HG03097 (cell line): ENCODE data around the gene FTO.

Source experiments
- ATAC-seq: cut with Tn5 transposase; IDR thresholded peaks from one replicate; pipeline ENCODE4 v1.9.1; 2021; ENCODE audit not compliant: unreplicated experiment, low FRiP score

Gene FTO

DNA sequence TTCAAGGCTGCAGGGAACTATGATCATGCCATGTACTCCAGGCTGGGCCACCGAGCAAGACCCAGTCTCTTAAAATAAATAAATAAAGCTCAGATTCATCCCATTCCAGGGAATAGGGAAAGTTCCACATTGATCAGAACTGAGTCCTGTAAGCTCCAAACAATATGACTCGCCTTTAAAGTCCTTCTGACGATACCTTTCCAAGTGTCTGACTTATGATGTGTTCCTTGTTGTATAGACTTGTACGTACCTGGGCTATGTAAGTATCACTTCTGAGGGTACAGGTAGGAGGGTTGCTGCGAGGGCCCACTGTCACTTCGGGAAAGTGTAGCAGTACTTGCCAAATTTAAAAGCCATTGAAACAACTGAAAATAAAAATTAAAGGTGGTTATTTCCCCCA lies 329.8 kb downstream of the FTO start:
- no peak for ATAC-seq

DNA sequence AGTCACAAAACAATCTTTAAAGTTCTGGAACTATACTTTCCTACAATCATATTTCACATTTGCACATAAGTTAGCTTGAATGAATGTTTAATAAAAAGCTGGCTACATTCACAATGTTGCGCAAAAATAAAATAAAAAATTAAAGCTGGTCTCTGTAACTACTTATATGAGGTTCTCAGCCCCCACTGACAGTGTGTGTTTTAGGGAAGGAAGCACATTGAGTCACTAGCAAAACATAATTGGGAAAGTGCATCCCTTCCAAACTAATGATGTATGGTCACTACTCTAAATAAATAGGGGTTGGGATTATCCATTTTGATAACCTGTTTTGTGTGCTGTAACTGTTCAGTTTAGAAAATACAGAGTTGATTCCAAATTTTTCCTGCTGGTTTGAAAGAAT lies 330.7 kb downstream of the FTO start:
- no peak for ATAC-seq

DNA sequence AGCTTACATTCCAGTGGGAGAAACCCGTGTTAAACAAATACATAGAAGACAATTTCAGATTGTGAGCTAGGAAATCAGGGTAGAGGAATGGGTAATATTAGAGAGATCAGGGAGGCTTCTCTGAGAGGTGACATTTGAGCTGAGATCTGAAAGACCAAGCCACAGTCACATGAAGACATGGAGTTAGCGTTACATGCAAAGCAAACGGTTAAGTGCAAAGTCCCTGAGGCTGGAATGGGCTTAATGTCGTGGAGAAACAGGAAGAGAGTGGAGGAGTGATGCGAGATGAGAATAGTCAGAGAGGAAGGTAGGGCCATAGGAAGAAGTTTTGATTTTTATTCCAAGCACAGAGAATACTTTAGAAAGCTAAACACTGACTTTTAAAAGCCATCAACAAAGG lies 336.5 kb downstream of the FTO start:
- no peak for ATAC-seq

DNA sequence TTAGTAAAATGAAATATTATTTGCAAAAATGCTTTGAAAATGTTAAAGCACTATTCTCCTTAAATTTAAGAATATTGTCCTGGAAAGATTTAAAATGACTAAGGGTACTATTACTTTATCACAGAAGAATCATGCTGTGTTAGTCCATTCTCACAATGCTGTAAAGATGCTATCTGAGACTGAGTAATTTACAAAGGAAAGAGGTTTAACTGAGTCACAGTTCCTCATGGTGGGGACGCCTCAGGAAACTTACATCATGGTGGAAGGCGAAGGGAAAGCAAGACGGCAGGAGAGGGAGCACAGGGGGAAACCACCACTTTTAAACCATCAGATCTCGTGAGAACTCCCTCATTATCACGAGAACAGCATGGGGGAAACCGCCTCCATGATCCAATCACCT lies 337.0 kb downstream of the FTO start:
- no peak for ATAC-seq

DNA sequence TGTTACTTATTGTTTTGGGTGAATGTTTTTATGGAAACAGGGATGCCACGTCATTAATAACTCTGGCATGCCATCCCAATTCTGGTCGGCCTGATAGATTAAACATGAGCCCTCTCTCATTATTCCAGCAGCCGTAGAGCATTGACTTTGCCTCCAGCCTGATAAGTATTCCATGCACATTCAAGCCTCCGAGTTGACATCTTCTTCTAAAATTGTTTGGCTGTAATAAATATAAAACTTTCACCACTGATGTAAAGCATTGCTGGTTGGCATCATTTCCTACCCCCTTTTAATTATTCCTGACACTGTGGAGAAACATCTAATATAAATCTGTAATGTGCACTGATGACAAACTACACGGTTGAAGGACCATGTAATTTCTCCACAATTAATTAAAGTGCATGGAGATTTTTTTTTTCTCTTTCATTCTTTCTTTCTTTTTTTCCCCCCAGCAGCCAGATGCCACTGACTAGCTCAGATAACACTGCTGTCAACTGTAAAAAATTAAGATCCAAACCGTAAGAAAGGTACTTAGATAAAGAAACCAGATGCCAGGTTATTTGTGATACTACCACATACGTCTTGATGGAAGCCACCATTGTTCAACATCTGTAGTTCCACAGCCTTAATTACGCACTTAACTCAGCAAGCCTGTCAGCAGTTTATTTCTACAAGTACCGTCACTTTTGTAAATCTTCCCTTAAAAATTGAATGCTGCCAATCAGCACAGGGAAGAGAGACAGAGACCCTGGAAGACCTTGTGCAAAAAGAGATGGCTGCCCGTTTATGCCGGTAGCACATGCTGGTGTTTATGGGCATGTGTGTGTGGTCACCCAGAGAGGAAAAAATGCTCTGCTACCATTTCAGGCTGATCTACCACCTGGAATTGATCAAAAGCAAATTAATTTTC lies 344.9 kb downstream of the FTO start:
- ATAC-seq: no peak

DNA sequence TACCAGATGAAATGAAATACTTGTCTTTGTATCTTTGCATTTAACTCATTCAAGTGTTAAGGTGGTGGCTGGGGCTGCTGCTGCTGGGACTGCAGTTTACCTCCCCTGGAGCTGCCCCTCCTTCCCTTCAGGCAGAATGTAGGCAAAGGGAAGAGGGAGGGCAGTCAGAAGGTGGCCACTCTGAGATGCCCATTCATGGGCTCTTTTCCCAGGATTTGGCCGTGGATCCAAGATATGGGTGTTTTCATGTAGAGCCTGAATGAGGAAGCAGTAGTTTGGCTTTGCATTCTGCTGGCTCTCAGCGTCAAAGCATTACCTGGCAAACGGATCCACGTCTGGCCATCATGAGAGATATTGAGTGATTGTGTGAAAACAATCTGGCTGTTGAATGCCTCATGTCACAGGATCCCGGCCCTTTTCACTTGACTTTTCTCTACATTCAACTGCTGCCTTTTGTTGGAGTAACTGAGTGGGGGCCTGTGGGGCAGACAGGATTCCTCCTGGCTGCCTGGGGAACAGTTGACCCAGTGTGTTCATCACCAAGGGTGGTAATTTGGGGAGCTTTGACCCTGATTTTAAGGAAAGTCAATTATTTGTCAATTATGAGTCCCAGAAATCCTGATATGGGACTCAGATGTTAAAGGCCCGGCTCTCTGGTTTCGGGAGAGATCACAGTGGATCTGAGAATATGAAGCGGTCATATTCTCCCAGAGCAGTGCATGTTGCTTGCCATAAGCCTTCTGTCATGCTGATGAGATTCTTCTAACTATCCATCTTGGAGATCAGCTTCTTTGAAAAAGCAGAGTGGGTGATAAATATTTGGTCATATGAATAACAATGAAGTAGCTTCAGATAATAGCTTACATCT lies 345.9 kb downstream of the FTO start:
- no peak for ATAC-seq

DNA sequence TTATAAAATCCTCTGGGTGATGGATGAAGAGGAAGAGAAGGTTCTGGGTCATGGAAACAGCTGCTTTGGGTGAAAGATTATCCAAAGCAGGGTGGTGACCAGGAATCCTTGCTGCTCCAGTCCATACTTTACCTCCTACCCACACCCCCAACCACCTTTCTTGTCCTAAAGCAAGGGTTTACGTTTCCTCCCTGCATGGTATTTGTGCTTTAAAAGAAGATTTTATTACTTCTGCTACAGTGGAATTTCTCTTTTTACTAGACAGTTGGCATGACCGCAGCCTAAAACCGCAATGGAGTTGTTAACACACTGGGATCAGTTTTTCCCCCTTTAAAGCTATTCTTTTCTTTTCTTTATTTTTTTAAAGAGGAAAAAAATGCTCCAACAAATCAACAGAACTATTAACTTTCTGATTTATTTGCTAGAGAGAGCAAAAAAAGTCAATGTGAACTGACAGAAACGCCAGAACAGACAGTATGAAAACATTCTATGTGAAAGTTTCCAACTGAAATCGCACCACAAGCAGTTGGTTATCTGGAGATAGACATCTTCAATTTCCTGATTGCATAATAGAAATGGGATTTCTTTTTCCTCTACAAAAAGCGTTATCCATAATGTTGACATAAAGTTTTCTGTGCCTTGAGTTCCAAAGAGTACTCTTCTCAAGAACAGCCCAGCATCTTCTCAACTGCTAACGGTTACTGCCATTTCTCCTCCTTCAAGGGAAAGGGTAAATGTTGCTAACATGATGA lies 346.7 kb downstream of the FTO start:
- ATAC-seq: no peak

DNA sequence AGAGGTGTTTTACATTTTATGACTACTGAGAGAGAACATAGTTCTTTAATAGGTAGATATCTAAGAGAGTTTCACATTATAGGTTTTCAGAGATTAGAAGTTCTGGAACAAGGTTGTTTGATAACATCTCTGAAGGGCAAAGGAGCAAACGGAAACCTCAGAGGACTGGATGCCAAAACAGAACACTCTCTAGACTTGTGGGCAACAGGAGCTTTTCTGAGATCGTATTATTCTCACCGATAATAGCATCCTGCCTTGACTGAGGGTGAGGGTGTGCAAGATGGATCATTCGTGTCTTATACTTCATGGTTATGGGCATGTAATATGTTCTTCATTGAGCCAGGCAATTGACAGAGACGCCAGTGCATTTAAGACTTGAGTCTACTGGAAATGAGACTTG lies 347.9 kb downstream of the FTO start:
- no peak for ATAC-seq

DNA sequence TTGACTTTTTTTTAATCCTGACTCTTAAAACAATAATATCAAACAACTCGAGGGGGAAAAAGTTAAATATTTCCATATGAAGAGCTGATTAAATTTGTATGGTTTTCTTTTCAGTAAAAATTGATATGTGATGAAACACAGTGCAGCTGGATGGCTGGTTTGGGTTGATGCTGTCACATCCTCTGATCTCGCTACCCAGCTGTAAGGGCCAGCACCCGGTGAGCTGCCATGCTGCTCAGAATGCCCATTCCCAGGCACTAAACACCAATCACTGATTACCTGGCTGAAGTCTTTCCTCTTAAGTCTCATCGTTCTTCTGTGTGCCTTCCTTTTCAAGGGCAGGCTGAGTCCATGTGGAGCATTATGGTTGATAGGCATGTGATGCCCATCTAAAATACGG lies 348.3 kb downstream of the FTO start:
- ATAC-seq: no peak

DNA sequence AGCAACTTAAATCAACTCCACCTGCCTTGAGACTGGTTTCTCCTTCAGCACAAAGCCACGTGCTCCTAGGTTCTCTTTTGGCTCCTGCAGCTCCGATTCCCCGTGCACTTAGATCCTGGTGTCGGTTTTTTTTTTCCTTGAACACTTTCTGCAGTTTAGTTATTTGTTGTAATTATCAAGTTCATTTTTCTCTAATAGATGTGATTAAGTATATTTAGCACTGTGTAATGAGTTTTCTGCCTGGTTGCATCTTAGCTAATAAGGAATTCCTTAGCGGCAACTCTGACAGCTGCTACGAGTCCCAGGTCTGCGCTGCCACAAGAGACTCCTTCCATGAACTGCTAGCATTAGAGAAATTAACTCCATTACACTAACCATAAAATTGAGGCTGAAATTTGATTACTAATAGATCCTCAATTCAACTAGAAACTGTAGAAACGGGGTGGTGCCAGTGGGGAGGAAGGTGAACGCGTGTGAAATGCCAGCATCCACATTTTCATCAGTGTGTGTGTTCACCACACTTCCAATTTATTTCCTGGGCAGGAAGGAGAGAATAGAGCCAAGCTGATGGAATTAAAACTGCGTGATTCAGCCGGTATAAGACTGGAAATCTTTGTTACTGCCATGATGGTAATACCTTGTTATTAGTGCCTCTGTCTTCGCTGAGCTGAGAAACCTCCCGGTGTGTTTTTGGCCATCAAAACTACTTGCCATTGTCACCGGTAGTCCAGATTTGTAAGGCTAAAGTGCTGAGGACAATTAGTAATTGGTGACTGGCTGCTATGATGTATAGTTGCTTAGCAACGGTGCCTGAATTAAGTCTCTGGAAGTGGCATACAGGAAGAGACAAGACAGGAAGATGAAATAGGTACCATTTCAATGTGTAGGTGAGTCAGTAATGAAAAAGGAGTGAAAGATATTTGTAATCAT lies 350.2 kb downstream of the FTO start:
- ATAC-seq: no peak

DNA sequence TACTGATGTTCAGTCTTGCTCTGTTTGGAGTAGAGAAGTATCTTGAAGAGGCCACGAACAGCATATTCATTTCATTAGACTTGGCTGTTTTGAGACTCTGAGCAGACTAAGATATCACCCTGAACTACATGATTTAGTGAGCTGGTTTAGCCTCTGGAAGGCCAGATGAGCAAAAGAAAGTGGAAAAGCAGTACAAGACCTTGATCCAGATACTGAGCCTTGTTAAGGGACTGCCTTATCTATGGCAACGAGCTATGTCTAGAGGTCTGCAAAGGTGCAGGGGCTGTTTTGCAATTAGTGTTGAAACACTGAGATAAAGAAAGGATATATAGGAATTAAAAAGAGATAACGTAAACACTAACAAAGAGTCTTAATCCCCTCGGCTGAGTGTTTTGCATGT lies 351.2 kb downstream of the FTO start:
- ATAC-seq: no peak

DNA sequence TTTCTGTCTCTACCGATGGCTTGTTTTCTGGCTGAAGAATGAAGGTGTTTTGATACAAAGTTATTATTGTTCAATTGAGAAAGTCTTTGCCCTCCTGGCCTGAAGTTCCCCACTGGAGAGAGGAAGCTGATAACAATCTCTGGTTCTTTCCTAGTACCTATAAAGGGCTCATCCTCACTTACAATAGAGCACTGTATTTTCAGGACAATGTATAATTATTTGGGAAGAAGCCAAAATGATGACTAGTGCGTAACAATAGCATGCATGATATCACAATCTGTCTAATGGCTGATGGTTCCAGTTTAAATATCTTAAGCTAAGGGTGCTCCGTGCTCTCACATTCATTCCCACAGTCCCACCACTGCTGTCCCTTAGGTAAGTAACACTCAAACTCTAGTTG lies 351.9 kb downstream of the FTO start:
- ATAC-seq: no peak

DNA sequence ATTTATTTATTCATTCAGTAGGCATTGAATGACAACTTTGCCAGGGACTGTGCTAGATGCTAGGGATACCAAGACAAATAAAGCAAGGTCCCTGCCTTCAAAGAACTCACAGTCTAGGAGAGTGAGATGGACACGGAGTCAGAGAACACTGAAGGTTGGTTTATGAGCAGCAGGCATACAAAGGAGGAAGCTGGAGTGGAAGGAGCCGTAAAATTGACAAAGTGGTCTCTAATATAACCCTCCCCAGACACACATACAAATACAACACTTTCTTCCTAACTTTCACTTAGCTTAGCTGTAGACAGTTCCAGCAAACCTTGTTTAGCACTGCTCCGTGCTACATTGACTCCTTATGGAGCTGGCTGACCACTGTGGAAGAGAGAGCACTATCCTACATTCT lies 353.0 kb downstream of the FTO start:
- no peak for ATAC-seq

DNA sequence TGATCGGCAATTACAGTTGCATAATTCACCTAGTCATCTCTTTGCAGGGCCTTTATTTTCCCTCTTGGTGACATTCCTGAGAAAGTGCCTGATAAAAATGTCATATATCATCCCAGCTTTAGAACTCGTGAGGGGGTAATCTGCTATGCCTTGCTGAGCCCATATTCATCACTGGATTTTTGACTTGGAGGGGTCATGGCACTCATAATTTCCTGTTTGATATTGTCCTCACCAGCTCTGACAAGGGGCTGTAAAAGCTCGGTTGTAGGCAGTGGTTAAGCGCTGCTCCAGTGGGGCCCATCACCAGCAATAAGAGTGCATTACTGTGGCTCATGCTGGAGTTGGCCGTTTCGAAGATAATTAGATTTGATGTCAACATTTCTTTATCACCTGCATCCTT lies 355.4 kb downstream of the FTO start:
- ATAC-seq: no peak

DNA sequence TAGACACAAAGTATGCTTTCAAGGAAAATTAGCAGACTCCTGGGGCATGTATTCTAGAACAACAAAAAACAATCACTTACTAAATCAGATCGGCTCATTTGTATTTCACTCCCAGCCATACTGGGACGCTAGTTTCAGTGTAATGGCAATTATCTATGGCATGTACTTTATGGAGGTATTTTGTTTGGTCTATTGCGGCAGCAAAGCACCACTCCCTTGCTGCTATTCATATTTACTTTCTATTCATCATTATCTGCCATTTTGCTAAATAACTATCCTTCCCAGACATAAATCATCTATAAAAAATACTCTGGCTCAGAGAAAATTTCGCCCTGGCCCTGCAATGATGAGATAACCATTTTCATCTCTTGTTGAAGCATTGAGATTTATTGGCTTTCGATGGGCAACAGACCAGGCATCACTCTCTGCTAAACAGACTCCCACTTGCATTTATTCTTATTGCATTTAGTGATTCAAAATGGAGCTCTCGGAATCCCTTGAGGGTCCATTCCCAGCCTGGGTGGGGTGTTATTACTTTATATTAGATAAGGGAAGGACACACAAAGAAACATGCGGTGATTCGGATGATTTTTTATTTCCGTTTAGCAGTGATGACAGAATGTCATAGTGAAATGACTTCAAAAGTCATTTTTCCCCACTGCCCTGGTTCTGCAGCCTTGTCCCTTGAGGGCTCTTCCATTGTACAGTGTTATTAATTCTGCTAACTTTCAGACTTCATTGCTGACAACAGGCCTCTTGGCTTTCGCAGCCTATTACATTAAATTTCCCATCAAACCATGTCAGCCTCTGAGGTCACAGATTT lies 356.9 kb downstream of the FTO start:
- no peak for ATAC-seq

DNA sequence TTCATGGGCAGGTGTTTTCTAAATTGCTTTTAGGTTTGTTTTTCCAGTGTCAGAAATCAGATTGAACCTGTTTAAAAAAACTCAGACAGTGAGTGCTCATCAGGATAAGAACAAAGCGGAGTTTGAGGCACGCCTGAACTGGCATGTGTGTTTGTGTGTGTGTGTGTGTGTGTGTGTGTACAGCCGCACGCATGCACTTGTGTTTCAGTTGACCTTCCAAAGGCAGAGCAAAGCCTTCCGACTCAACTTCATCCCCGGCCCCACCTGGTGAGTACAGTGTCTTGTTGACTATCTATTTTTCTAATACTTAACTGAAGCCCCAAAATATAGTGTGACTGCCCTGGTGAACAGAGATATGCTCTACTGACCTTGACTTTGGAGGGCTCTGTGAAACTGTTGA lies 357.5 kb downstream of the FTO start:
- no peak for ATAC-seq

DNA sequence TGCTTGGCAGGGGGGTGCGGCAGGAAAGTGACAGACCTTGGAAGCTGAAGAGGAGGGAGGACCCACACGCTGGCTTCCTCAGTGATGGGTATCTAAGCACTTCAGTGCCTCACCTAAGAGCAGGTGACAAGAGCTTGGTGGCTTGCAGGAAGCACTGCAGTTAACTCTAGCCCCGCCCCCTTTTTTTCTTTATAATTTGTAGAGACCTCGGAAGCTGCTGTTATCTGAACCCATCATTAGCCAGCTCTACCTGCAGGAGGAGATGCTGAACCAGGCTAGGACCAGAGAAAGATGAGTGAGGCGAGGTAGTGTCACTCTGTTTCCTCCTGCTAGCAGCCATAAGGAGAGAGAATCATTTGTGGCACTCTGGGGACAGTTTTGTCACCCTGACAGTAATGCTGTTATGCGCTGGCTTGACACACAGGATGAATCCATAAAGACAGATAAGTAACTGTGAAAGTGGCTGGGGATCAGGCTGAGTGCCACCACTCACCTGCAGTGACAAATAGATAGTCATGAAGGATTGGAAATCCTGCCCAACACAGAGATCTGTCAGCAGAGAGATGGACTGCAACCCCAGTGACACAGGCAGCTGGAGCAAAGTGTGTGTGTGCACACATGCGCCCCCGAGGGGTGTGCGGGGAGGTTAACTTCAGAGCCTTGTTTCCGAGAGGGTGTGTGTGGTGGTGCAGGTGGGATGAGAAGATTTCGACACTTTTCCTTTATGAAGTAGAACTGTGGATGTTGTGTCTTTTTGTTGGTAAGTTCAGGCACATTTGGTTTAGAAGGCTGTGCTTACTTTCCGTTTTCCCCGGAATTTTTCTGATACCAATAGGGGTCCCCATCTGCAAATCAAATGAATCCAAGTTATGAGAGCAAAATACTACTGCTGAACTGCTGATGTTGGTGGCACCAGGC lies 358.7 kb downstream of the FTO start:
- no peak for ATAC-seq

DNA sequence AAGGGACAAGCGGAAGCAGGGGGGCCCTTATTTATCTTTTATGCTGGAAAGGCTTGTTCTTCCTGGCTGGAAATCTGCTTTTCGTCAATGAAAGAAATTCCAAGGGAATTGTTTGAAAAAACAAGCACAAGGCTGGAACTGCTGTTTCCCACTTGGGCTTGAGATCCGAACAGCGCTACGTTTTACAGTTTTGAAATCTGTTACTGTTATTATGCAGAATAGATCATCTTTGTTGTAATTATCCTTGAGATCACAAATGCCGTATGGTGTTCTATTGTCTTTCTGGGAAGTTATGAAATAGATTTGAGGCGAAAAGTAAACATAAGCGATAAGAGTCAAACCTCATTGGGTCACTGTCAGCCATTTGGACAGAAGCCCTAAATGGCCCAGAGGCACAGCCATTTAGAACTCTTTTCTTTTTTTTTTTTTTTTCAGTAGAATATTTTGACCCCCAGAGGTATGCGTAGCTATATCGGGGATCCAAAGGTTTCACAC lies 359.4 kb downstream of the FTO start:
- no peak for ATAC-seq
